Measurements from ENCODE around the gene PTBP3. TPM values are rescaled to one million over a fixed set of nuclear protein-coding genes. Genes with fewer than 3 reads are reported as not detected.

The PTBP3 gene
- total RNA-seq, 1 donor from 2014 or later, result 108 TPM

DNA sequence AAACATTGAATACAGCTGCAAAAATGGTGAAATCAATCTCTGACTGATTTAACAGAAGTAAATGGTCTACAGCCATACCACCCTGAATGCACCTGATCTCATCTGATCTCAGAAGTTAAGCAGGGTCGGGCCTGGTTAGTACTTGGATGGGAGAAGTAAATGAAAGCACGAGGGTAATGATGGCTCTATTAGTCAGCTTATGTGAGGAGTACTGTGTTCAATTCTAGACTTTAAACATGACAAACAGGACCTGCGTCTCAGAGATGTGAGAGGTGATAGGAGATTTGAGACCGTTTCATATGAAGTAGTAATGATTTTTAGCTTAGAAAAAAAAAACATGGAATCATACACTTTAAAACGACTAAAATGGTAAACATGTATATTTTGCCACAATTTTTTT, 81.2 kb downstream of the PTBP3 start:
- DNase-seq (ENCODE audit: low read depth), result no peak
- H3K9me3 Mint-ChIP-seq (ENCODE audit: unreplicated experiment), result no peaks in the 10 kb centered on the region
- peaks cover 12% of the 10 kb centered on the region for H3K4me1 Mint-ChIP-seq (ENCODE audit: low read depth, unreplicated experiment)
- H4K20me1 ChIP-seq (ENCODE audit: insufficient read depth, low read length), result peaks cover 10% of the 10 kb centered on the region
- no peak overlapping the region for H2AFZ ChIP-seq (ENCODE audit: low read depth, low read length)
- H3K4me1 ChIP-seq (ENCODE audit: insufficient read depth, low read length), result peaks cover 5% of the 10 kb centered on the region
- no peaks in the 10 kb centered on the region for H3K9me3 ChIP-seq (ENCODE audit: insufficient read depth, low read depth, low read length)
- no peak overlapping the region for H3K4me2 ChIP-seq (ENCODE audit: low read length)
- no peak overlapping the region for H3K9ac ChIP-seq (ENCODE audit: low read length)
- no peak overlapping the region for H3K4me3 ChIP-seq (ENCODE audit: insufficient read depth, low read depth, low read length)
- no peak overlapping the region for H3K4me3 Mint-ChIP-seq (ENCODE audit: unreplicated experiment)
- H3K27ac Mint-ChIP-seq (ENCODE audit: unreplicated experiment), result no peak overlapping the region
- no peaks in the 10 kb centered on the region for H3K27me3 ChIP-seq (ENCODE audit: insufficient read depth, low read length)
- no peak overlapping the region for H3K27ac ChIP-seq (ENCODE audit: low read depth, low read length)
- H3K79me2 ChIP-seq (ENCODE audit: insufficient read depth, low read length), result peaks cover 7% of the 10 kb centered on the region
- no peak for FAIRE-seq
- TF ChIP-seq EZH2 (IDR thresholded peaks at IDR 0.05; ENCODE audit: insufficient read depth, low read length), result no peak
- TF ChIP-seq, protein P1, sequence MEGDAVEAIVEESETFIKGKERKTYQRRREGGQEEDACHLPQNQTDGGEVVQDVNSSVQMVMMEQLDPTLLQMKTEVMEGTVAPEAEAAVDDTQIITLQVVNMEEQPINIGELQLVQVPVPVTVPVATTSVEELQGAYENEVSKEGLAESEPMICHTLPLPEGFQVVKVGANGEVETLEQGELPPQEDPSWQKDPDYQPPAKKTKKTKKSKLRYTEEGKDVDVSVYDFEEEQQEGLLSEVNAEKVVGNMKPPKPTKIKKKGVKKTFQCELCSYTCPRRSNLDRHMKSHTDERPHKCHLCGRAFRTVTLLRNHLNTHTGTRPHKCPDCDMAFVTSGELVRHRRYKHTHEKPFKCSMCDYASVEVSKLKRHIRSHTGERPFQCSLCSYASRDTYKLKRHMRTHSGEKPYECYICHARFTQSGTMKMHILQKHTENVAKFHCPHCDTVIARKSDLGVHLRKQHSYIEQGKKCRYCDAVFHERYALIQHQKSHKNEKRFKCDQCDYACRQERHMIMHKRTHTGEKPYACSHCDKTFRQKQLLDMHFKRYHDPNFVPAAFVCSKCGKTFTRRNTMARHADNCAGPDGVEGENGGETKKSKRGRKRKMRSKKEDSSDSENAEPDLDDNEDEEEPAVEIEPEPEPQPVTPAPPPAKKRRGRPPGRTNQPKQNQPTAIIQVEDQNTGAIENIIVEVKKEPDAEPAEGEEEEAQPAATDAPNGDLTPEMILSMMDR (IDR thresholded peaks at IDR 0.05; ENCODE audit: insufficient read depth, low read depth, low read length), result no peak
- peaks cover 7% of the 10 kb centered on the region for H3K36me3 Mint-ChIP-seq (ENCODE audit: low read depth, unreplicated experiment)
- H3K36me3 ChIP-seq (ENCODE audit: insufficient read depth, low read length), result no peaks in the 10 kb centered on the region
- H3K27me3 Mint-ChIP-seq (ENCODE audit: low read depth, unreplicated experiment), result no peaks in the 10 kb centered on the region

DNA sequence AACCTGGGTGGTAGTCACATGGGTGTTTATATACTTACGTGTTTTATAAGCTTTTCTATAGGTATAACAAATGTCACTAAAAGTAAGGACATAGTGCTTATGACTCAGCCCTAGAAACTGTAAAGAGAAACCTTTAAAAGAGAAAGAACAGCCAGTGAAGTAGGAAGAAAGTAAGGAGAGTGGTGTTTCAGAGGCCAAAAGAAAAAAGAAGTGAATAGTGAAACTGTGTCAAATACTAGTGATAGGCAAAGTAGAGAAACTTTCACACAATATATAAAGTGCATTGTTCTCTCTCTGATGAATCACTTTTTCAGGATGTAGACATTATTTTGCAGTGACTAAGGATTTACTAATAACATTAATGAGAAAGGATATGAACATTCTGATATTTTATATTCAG, 84.1 kb downstream of the PTBP3 start:
- TF ChIP-seq, protein P1 (IDR thresholded peaks at IDR 0.05; ENCODE audit: insufficient read depth, low read depth, low read length), result no peak
- TF ChIP-seq EZH2 (IDR thresholded peaks at IDR 0.05; ENCODE audit: insufficient read depth, low read length), result no peak
- Mint-ChIP-seq H3K27me3 (ENCODE audit: low read depth, unreplicated experiment) (no peaks in the 10 kb centered on the region), H3K4me3 (ENCODE audit: unreplicated experiment) (no peak overlapping the region), H3K36me3 (ENCODE audit: low read depth, unreplicated experiment) (peaks cover 7% of the 10 kb centered on the region), H3K27ac (ENCODE audit: unreplicated experiment) (peak overlapping the region; percentile 16), H3K4me1 (ENCODE audit: low read depth, unreplicated experiment) (peaks cover 12% of the 10 kb centered on the region), H3K9me3 (ENCODE audit: unreplicated experiment) (no peaks in the 10 kb centered on the region)
- H3K27me3 ChIP-seq (ENCODE audit: insufficient read depth, low read length), result no peaks in the 10 kb centered on the region
- peaks cover 2% of the 10 kb centered on the region for H3K79me2 ChIP-seq (ENCODE audit: insufficient read depth, low read length)
- no peak overlapping the region for H3K4me3 ChIP-seq (ENCODE audit: insufficient read depth, low read depth, low read length)
- H3K4me2 ChIP-seq (ENCODE audit: low read length), result peak overlapping the region; percentile 71
- H3K9ac ChIP-seq (ENCODE audit: low read length), result peak overlapping the region; percentile 49
- H3K9me3 ChIP-seq (ENCODE audit: insufficient read depth, low read depth, low read length), result no peaks in the 10 kb centered on the region
- no peaks in the 10 kb centered on the region for H3K36me3 ChIP-seq (ENCODE audit: insufficient read depth, low read length)
- no peak overlapping the region for H2AFZ ChIP-seq (ENCODE audit: low read depth, low read length)
- peaks cover 5% of the 10 kb centered on the region for H3K4me1 ChIP-seq (ENCODE audit: insufficient read depth, low read length)
- H4K20me1 ChIP-seq (ENCODE audit: insufficient read depth, low read length), result peaks cover 8% of the 10 kb centered on the region
- FAIRE-seq (no peak), DNase-seq (ENCODE audit: low read depth) (peak; percentile 29)
- H3K27ac ChIP-seq (ENCODE audit: low read depth, low read length), result peak overlapping the region; percentile 57

DNA sequence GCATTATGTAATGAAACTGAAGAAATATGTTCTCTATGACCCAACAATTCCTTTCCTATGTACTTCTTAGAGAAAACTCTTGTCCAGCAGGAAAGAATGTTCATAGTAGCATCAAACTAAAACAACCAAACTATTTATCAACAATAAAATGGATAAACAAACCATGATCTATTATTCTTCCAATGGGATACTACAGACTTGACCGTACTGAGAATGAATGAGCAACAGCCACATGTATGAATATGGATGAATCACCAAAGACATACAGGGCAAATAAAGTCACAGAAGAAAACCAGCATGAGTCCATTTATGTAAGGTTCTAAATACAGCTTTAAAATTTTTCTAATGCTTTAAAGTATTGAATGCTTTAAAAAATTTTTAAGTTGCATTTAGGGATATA, 84.7 kb downstream of the PTBP3 start:
- Histone ChIP-seq H3K27ac (ENCODE audit: low read depth, low read length) (peak overlapping the region; percentile 57), H3K4me2 (ENCODE audit: low read length) (peak overlapping the region; percentile 71), H3K9ac (ENCODE audit: low read length) (no peak overlapping the region), H3K27me3 (ENCODE audit: insufficient read depth, low read length) (no peaks in the 10 kb centered on the region), H3K9me3 (ENCODE audit: insufficient read depth, low read depth, low read length) (no peaks in the 10 kb centered on the region), H3K79me2 (ENCODE audit: insufficient read depth, low read length) (no peaks in the 10 kb centered on the region), H3K4me3 (ENCODE audit: insufficient read depth, low read depth, low read length) (no peak overlapping the region), H3K4me1 (ENCODE audit: insufficient read depth, low read length) (peaks cover 5% of the 10 kb centered on the region), H2AFZ (ENCODE audit: low read depth, low read length) (no peak overlapping the region), H3K36me3 (ENCODE audit: insufficient read depth, low read length) (no peaks in the 10 kb centered on the region), H4K20me1 (ENCODE audit: insufficient read depth, low read length) (peaks cover 3% of the 10 kb centered on the region)
- no peak overlapping the region for H3K4me3 Mint-ChIP-seq (ENCODE audit: unreplicated experiment)
- peaks cover 7% of the 10 kb centered on the region for H3K36me3 Mint-ChIP-seq (ENCODE audit: low read depth, unreplicated experiment)
- H3K9me3 Mint-ChIP-seq (ENCODE audit: unreplicated experiment), result no peaks in the 10 kb centered on the region
- H3K27ac Mint-ChIP-seq (ENCODE audit: unreplicated experiment), result peak overlapping the region; percentile 16
- no peaks in the 10 kb centered on the region for H3K27me3 Mint-ChIP-seq (ENCODE audit: low read depth, unreplicated experiment)
- peaks cover 12% of the 10 kb centered on the region for H3K4me1 Mint-ChIP-seq (ENCODE audit: low read depth, unreplicated experiment)
- FAIRE-seq (no peak), DNase-seq (ENCODE audit: low read depth) (peak; percentile 36)
- no peak for TF ChIP-seq EZH2 (IDR thresholded peaks at IDR 0.05; ENCODE audit: insufficient read depth, low read length)
- TF ChIP-seq, protein P1 (IDR thresholded peaks at IDR 0.05; ENCODE audit: insufficient read depth, low read depth, low read length), result no peak

All from astrocyte (in vitro differentiated cells and primary cell).